Cardiac fibroblast (primary cell): ENCODE measurements around the gene MACROH2A2.

Experiments used
- DNase-seq, 2 donors: peaks; one replicate each; pipeline versions ENCODE4 v3.0.0 to v3.0.0-alpha.2; 2010; ENCODE audit warnings: low read depth in 2 of 2
- H3K4me3 ChIP-seq, 2 donors: replicated peaks in 1 of 2; 1 replicate in 1 of 2; 2 replicates in 1 of 2; pipeline ENCODE4 v1.5.1; 2011; ENCODE audit warnings: low read depth in 2 of 2, low read length in 2 of 2, mild to moderate bottlenecking in 2 of 2, moderate library complexity in 1 of 2
- CTCF ChIP-seq: IDR thresholded peaks from one replicate; pipeline ENCODE4 v1.5.1; 2011; ENCODE audit warnings: low read depth, mild to moderate bottlenecking, low read length, inconsistent platforms

The MACROH2A2 gene

GRCh38 chr10:70067586-70067985 lies 14.9 kb downstream of the MACROH2A2 start:
- no peak for DNase-seq
- no peak overlapping the region for H3K4me3 ChIP-seq
- TF ChIP-seq CTCF = no peak

GRCh38 chr10:70068925-70069324 lies 16.3 kb downstream of the MACROH2A2 start:
- TF ChIP-seq CTCF = no peak
- no peak for DNase-seq
- H3K4me3 ChIP-seq = no peak overlapping the region

GRCh38 chr10:70069346-70069745 lies 16.7 kb downstream of the MACROH2A2 start:
- no peak for TF ChIP-seq CTCF
- no peak overlapping the region for H3K4me3 ChIP-seq
- DNase-seq = no peak

- no peak for TF ChIP-seq CTCF
- no peak for DNase-seq
- no peak overlapping the region for H3K4me3 ChIP-seq
Measured at GRCh38 chr10:70070834-70071233, 18.2 kb downstream of the MACROH2A2 start.

- DNase-seq = no peak
Measured at GRCh38 chr10:70074165-70074564, 21.5 kb downstream of the MACROH2A2 start.

GRCh38 chr10:70074971-70075370 lies 22.3 kb downstream of the MACROH2A2 start:
- DNase-seq = no peak
- no peak overlapping the region for H3K4me3 ChIP-seq
- TF ChIP-seq CTCF = no peak

More at GRCh38 chr10:70074165-70074564, 21.5 kb downstream of the MACROH2A2 start:
- TF ChIP-seq CTCF = no peak
- no peak overlapping the region for H3K4me3 ChIP-seq

- H3K4me3 ChIP-seq = no peak overlapping the region
- no peak for TF ChIP-seq CTCF
- DNase-seq = no peak
Measured at GRCh38 chr10:70078329-70078728, 25.7 kb downstream of the MACROH2A2 start.
